ENCODE results near the gene ACY1. TPM values are rescaled to one million over a fixed set of nuclear protein-coding genes. Genes with fewer than 3 reads are reported as not detected.

The ACY1 gene
- total and polyA plus RNA-seq, 2 donors (not counting 3 experiments of a cell fraction or from before 2014, with no cell fraction given): 13.4 to 32.9 TPM

- H4K20me1 ChIP-seq (replicated peaks; ENCODE audit: control insufficient read depth, extremely low read depth, insufficient read depth, low read length): no peaks in the 10 kb centered on the region
- dilution Hi-C loops (cut with MboI; ENCODE audit: extremely low pct_ligation_motif_present, low sequenced_read_pairs): no loop called here
- ChIA-PET POLR2A (no interaction called here), CTCF (interaction anchor here (0.7 to 3.3 kb wide), 8 partner anchors 7 to 78 kb away, joined by 3 to 46 read pairs (median 3); partner anchors contain the start of genes ACY1, PARP3, RPL29 and RRP9)
- H3K4me1 ChIP-seq (ENCODE audit: control insufficient read depth, extremely low read depth, insufficient read depth, low read length): peaks cover 22% of the 10 kb centered on the region
- no peaks in the 10 kb centered on the region for H3K79me2 ChIP-seq (ENCODE audit: control insufficient read depth, insufficient read depth, low read length)
- peak; percentile 49 for FAIRE-seq
- intact Hi-C loops (cut with micrococcal nuclease): loop anchor here (1.0 kb wide), 3 partner anchors 8 to 33 kb away; partner anchors contain the start of genes ACY1 and PARP3
- H3K9me1 ChIP-seq (replicated peaks; ENCODE audit: control insufficient read depth, extremely low read depth, insufficient read depth, low read length): no peaks in the 10 kb centered on the region
- H3K36me3 ChIP-seq (ENCODE audit: control insufficient read depth in 2 of 2, extremely low read depth in 1 of 2, insufficient read depth in 2 of 2, low read length in 2 of 2): no peaks in the 10 kb centered on the region
- H3K9me3 ChIP-seq (replicated peaks; ENCODE audit: control insufficient read depth, insufficient read depth, low read length): no peaks in the 10 kb centered on the region
- peak; percentile 63 for DNase-seq (ENCODE audit: low read depth, low spot score)
- BruUV-seq (replicated peaks): no TSS peak
- H3K4me2 ChIP-seq (ENCODE audit: insufficient read depth, low read length): peak within 1 kb of the TSS; percentile 67
- H2AFZ ChIP-seq (ENCODE audit: low read depth, low read length): peak within 1 kb of the TSS; percentile 79
- TF ChIP-seq POLR2AphosphoS5 (IDR thresholded peaks at IDR 0.05; ENCODE audit: insufficient read depth, low read depth, low read length) (peak; percentile 88), JUN (IDR thresholded peaks at IDR 0.05; ENCODE audit: borderline replicate concordance, insufficient read depth, insufficient read length, low read depth) (no peak), POLR2A (IDR thresholded peaks at IDR 0.05; ENCODE audit: low read depth, low read length) (peak; percentile 87)
- peak within 1 kb of the TSS; percentile 56 for H3K9ac ChIP-seq (replicated peaks; ENCODE audit: extremely low read depth, insufficient read depth, low read length)
- H3K27me3 ChIP-seq (ENCODE audit: control insufficient read depth in 2 of 2, insufficient read depth in 2 of 2, low read length in 2 of 2): no peaks in the 10 kb centered on the region
- peak within 1 kb of the TSS; percentile 55 for H3K27ac ChIP-seq (ENCODE audit: insufficient read depth, low read depth, low read length)
- peak within 1 kb of the TSS; percentile 12 to 68 (median 63) for H3K4me3 ChIP-seq (replicated peaks in 1 of 3; ENCODE audit: insufficient read depth in 1 of 3, low read depth in 1 of 3, low read length in 3 of 3)
Measured at GRCh38 chr3:51974963-51975851, 8.1 kb upstream of the ACY1 start, which contains the start of gene ABHD14A. Gene ABHD14A (plus strand): TSS chr3:51975064. CDS start chr3:51975136, 72 bp downstream.

GRCh38 chr3:51975852-51976549 lies 7.3 kb upstream of the ACY1 start:
- no peaks in the 10 kb centered on the region for H3K9me1 ChIP-seq (replicated peaks; ENCODE audit: control insufficient read depth, extremely low read depth, insufficient read depth, low read length)
- peaks cover 22% of the 10 kb centered on the region for H3K4me1 ChIP-seq (ENCODE audit: control insufficient read depth, extremely low read depth, insufficient read depth, low read length)
- H3K4me2 ChIP-seq (ENCODE audit: insufficient read depth, low read length): peak overlapping the region; percentile 67
- H3K27me3 ChIP-seq (ENCODE audit: control insufficient read depth in 2 of 2, insufficient read depth in 2 of 2, low read length in 2 of 2): no peaks in the 10 kb centered on the region
- TF ChIP-seq JUN (IDR thresholded peaks at IDR 0.05; ENCODE audit: borderline replicate concordance, insufficient read depth, insufficient read length, low read depth) (no peak), CTCF (IDR thresholded peaks at IDR 0.05; ENCODE audit: extremely low read depth in 1 of 2, insufficient read depth in 1 of 2, low read depth in 1 of 2, low read length in 2 of 2) (peak in 1 of 2 donors; percentile 36)
- no peaks in the 10 kb centered on the region for H3K79me2 ChIP-seq (ENCODE audit: control insufficient read depth, insufficient read depth, low read length)
- no TSS peak for BruUV-seq (replicated peaks)
- H3K4me3 ChIP-seq (replicated peaks in 1 of 3; ENCODE audit: insufficient read depth in 1 of 3, low read depth in 1 of 3, low read length in 3 of 3): peak overlapping the region in 2 of 3 experiments; percentile 47 to 53
- H2AFZ ChIP-seq (ENCODE audit: low read depth, low read length): no peak overlapping the region
- ChIA-PET CTCF (interaction anchor here (1.1 to 3.3 kb wide), 3 partner anchors 11 to 34 kb away, joined by 3 to 46 read pairs (median 3); partner anchors contain the start of genes PARP3, RPL29 and RRP9), POLR2A (no interaction called here)
- H3K27ac ChIP-seq (ENCODE audit: insufficient read depth, low read depth, low read length): no peak overlapping the region
- no peaks in the 10 kb centered on the region for H3K36me3 ChIP-seq (ENCODE audit: control insufficient read depth in 2 of 2, extremely low read depth in 1 of 2, insufficient read depth in 2 of 2, low read length in 2 of 2)
- peak; percentile 70 for FAIRE-seq
- dilution Hi-C loops (cut with MboI; ENCODE audit: extremely low pct_ligation_motif_present, low sequenced_read_pairs) (no loop called here), intact Hi-C loops (cut with micrococcal nuclease) (loop anchor here (1.0 kb wide), 1 partner anchor 7 kb away; the partner anchor contains the start of gene ACY1)
- no peaks in the 10 kb centered on the region for H3K9me3 ChIP-seq (replicated peaks; ENCODE audit: control insufficient read depth, insufficient read depth, low read length)
- peak; percentile 65 for DNase-seq (ENCODE audit: low read depth, low spot score)
- no peak overlapping the region for H3K9ac ChIP-seq (replicated peaks; ENCODE audit: extremely low read depth, insufficient read depth, low read length)
- H4K20me1 ChIP-seq (replicated peaks; ENCODE audit: control insufficient read depth, extremely low read depth, insufficient read depth, low read length): no peaks in the 10 kb centered on the region

Measured in endothelial cell of umbilical vein (primary cell).